K562 (cell line): ENCODE results near the gene PCYT1A. TPM values are rescaled to one million over a fixed set of nuclear protein-coding genes. Genes with fewer than 3 reads are reported as not detected.

Experiments used
- ATAC-seq: fragments of 200-7000 bp; cut with Tn5 transposase; 3 replicates; pipeline ENCODE4 v1.9.1; 2020; ENCODE audit warnings: moderate library complexity
- BruUV-seq: library from RNA; stranded (reverse); fragments of 400-500 nt; replicated peaks from 2 replicates; lab custom pipeline; 2021; lab: Mats Ljungman, UMichigan
- CTCF ChIA-PET: fragments of 300-600 bp; formaldehyde crosslinking; extraction: SDS; loops from one replicate; lab custom pipeline; 2021; ENCODE audit warnings: low intra/inter-chr PET ratio; lab: Yijun Ruan, JAX
- POLR2A ChIA-PET: fragments of 300-600, 350-650 bp; sonication (Branson Sonifier 250); formaldehyde crosslinking; extraction: SDS; loops from one replicate; lab custom pipeline; 2021; ENCODE audit warnings: antibody characterized with exemption, inconsistent platforms; lab: Yijun Ruan, JAX
- DNase-seq, 4 experiments: peaks; one replicate each; pipeline versions ENCODE4 v3.0.0 to v3.0.0-alpha.2; 2011 to 2018; ENCODE audit warnings: low spot score in 3 of 4, mixed read lengths in 3 of 4; ENCODE audit errors: extremely low read depth in 1 of 4
- FAIRE-seq: peaks from 2 replicates; lab custom pipeline; 2011; peaks lifted over from hg19 to GRCh38; lab: Jason Lieb, UNC
- H2AFZ ChIP-seq: 2 replicates; pipeline ENCODE4 v1.6.0; 2011; ENCODE audit warnings: low read depth, low read length, control low read depth, inconsistent platforms
- H3K27ac ChIP-seq: fragments of 200-600 bp; 3 replicates; pipeline ENCODE4 v1.8.0; 2011; ENCODE audit warnings: low read depth, mild to moderate bottlenecking, control low read depth, inconsistent platforms, low read length, moderate library complexity, mixed read lengths; ENCODE audit errors: extremely low read depth
- H3K27me3 ChIP-seq, 2 experiments: fragments of 300-600 bp in 1 of 2; 2 replicates in 1 of 2; 3 replicates in 1 of 2; pipeline versions ENCODE4 v1.6.0 to v1.8.0; 2011; ENCODE audit warnings: inconsistent platforms in 2 of 2, low read length in 2 of 2, mild to moderate bottlenecking in 1 of 2, mixed read lengths in 1 of 2, moderate library complexity in 1 of 2; ENCODE audit not compliant: control insufficient read depth in 2 of 2, insufficient read depth in 2 of 2
- H3K36me3 ChIP-seq: fragments of 300-600 bp; 3 replicates; pipeline ENCODE4 v1.8.0; 2011; ENCODE audit warnings: mild to moderate bottlenecking, low read length, inconsistent platforms; ENCODE audit not compliant: control insufficient read depth, insufficient read depth
- H3K4me1 ChIP-seq, 2 experiments: fragments of 200-600 bp in 1 of 2; replicated peaks in 1 of 2; 2 replicates in 1 of 2; 3 replicates in 1 of 2; pipeline versions ENCODE4 v1.5.1 to v1.8.0; 2011; ENCODE audit warnings: inconsistent platforms in 2 of 2, low read length in 2 of 2, mild to moderate bottlenecking in 1 of 2, mixed read lengths in 1 of 2, moderate library complexity in 1 of 2; ENCODE audit not compliant: control insufficient read depth in 2 of 2, insufficient read depth in 2 of 2
- H3K4me2 ChIP-seq: 2 replicates; pipeline ENCODE4 v1.6.1; 2011; ENCODE audit warnings: low read length, control low read depth, inconsistent platforms, mixed read lengths; ENCODE audit not compliant: insufficient read depth
- H3K4me3 ChIP-seq: fragments of 200-600 bp; sonication (generic), shearing (Covaris generic); 2 replicates; pipeline ENCODE4 v1.5.1; 2016; ENCODE audit warnings: control low read depth, inconsistent platforms
- H3K79me2 ChIP-seq: fragments of 200-600 bp; 3 replicates; pipeline ENCODE4 v1.8.0; 2011; ENCODE audit warnings: low read length, inconsistent platforms; ENCODE audit not compliant: control insufficient read depth, insufficient read depth
- H3K9ac ChIP-seq, 2 experiments: 2 replicates each; pipeline versions ENCODE4 v1.6.0 to v1.6.1; 2011; ENCODE audit warnings: low read depth in 2 of 2, low read length in 2 of 2, control low read depth in 1 of 2, inconsistent platforms in 1 of 2, mild to moderate bottlenecking in 1 of 2, mixed read lengths in 1 of 2; ENCODE audit not compliant: insufficient read depth in 1 of 2
- H3K9me1 ChIP-seq: one replicate; pipeline ENCODE4 v1.6.0; 2011; ENCODE audit warnings: inconsistent platforms, mild to moderate bottlenecking, low read length, moderate library complexity; ENCODE audit not compliant: control insufficient read depth, insufficient read depth
- H3K9me3 ChIP-seq: replicated peaks from 2 replicates; pipeline ENCODE4 v1.5.1; 2011; ENCODE audit warnings: low read depth, low read length, inconsistent platforms; ENCODE audit not compliant: control insufficient read depth, insufficient read depth
- H4K20me1 ChIP-seq: replicated peaks from 2 replicates; pipeline ENCODE4 v1.6.1; 2011; ENCODE audit warnings: low read length, inconsistent platforms, mixed read lengths; ENCODE audit not compliant: control insufficient read depth, insufficient read depth
- KDM5B ChIP-seq: fragments of 200-600 bp; sonication (generic); IDR thresholded peaks from 2 replicates; pipeline ENCODE4 v1.6.1; 2012; ENCODE audit warnings: low read depth, mild to moderate bottlenecking, moderate library complexity, low read length, control low read depth, inconsistent platforms; ENCODE audit not compliant: insufficient replicate concordance
- MYNN ChIP-seq, 2 experiments: sonication (generic); formaldehyde crosslinking in 1 of 2; IDR thresholded peaks; 2 replicates each; pipeline versions ENCODE4 v1.5.0 to v1.6.1; 2016 to 2020; ENCODE audit warnings: antibody characterized with exemption in 1 of 2, missing genetic modification reagents in 1 of 2
- NFE2 ChIP-seq: IDR thresholded peaks from 2 replicates; pipeline ENCODE4 v1.6.1; 2014; ENCODE audit warnings: antibody characterized with exemption, low read depth
- NR2F6 ChIP-seq: fragments of 450-650 bp; formaldehyde crosslinking; IDR thresholded peaks from 2 replicates; pipeline ENCODE4 v1.4.0; 2020; ENCODE audit warnings: mild to moderate bottlenecking
- PHB ChIP-seq: fragments of 250-450 bp; sonication (Bioruptor Pico); IDR thresholded peaks from 2 replicates; pipeline ENCODE4 v1.5.0; 2021
- RFX1 ChIP-seq: fragments of 450-650 bp; IDR thresholded peaks from 2 replicates; pipeline ENCODE4 v1.6.1; 2016; ENCODE audit warnings: mild to moderate bottlenecking, moderate library complexity
- XRCC5 ChIP-seq: fragments of 200-400 bp; formaldehyde crosslinking; IDR thresholded peaks from 2 replicates; pipeline ENCODE4 v1.6.1; 2017; ENCODE audit warnings: low read depth, mild to moderate bottlenecking, low read length
- ZBTB5 ChIP-seq: fragments of 450-650 bp; IDR thresholded peaks from 2 replicates; pipeline ENCODE4 v1.6.1; 2017; ENCODE audit warnings: antibody characterized with exemption
- ZNF311 ChIP-seq: fragments of 250-450 bp; sonication (Bioruptor Pico); IDR thresholded peaks from 2 replicates; pipeline ENCODE4 v1.4.0; 2020; ENCODE audit warnings: mild to moderate bottlenecking, moderate library complexity
- WGBS: fragments of 100-300 bp; shearing (Covaris generic); methylation state at CpG from one replicate; pipeline ENCODE4 v1.1.6; 2016; ENCODE audit warnings: low coverage, mixed read lengths; ENCODE audit not compliant: insufficient coverage; ENCODE audit errors: missing lambda C conversion rate; 5-methylcytosine and 5-hydroxymethylcytosine counted together
- in situ Hi-C: fragments of 300-500 bp; cut with MboI; formaldehyde crosslinking; loops from 4 replicates; pipeline ENCODE4 v1.15.0; 2018; ENCODE audit warnings: inconsistent platforms, mixed read lengths
- intact Hi-C: fragments of 100-400 bp; cut with micrococcal nuclease; formaldehyde crosslinking; loops from 2 replicates; pipeline ENCODE4 v1.14.2; 2022
- polyA plus RNA-seq, 8 experiments: library from polyadenylated mRNA; depleted of rRNA in 4 of 8; stranded (reverse) in 5 of 8; unstranded in 3 of 8; fragments of >200 nt; fragmentation: Nextera tagmentation in 2 of 8; fragmentation: Illumina TruSeq in 1 of 8; extraction: Ambion mirVana in 2 of 8; extraction: Trizol in 1 of 8; gene quantifications; 2 replicates each; pipeline versions ENCODE4 v1.2.1 to v1.2.3, GENCODE V29; 2011 to 2014; ENCODE audit warnings: inconsistent platforms in 1 of 8, missing spikeins in 1 of 8
- total RNA-seq, 7 experiments: library from RNA; depleted of rRNA in 6 of 7; stranded (reverse); fragments of >200 nt in 6 of 7; fragmentation: Illumina TruSeq in 2 of 7; extraction: Trizol in 2 of 7; gene quantifications; 2 replicates each; pipeline versions ENCODE4 v1.2.1 to v1.2.3, GENCODE V29; 2011 to 2021; ENCODE audit warnings: low replicate concordance in 1 of 7
- TF ChIP-seq, protein P1 (sequence below), 2 experiments: fragments of 450-650 bp; IDR thresholded peaks; 2 replicates each; pipeline ENCODE4 v1.6.1; 2016; ENCODE audit warnings: mild to moderate bottlenecking in 2 of 2, borderline replicate concordance in 1 of 2, low read depth in 1 of 2, moderate library complexity in 1 of 2
- TF ChIP-seq, protein P2 (sequence below): fragments of 450-650 bp; formaldehyde crosslinking; conservative IDR thresholded peaks from 2 replicates; pipeline ENCODE4 v1.4.0; 2022; ENCODE audit warnings: mild to moderate bottlenecking, missing genetic modification characterization

PCYT1A gene
- total and polyA plus RNA-seq, 9 of the 15 experiments (the other 6 are each of a cell fraction or from before 2014, with no cell fraction given), result 13.4 to 62.8 (median 49.4) TPM

DNA sequence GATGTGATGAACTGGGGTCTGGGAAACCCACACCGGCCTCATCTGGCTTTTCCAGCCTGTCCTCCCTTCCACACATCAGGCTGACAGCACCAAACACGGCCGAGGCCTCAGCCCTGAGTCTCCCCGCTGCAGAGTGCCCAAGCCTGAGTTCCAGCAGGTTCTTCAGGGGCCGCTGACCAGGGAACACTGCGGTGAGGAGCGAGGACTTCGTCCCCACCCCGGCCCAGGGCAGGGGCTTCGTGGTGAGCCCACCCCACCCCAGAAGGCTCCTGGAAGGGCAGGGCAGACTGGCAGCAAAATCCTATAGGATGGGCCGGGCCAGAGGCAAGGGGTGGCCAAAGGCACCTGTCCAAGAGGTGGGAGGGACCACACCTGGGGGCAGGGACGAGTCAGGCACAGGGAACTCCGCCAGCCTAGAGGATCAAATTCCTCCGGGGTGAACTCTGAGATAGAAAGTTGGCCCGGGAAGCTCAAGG, 71.4 kb downstream of the PCYT1A start, which contains the start of gene SLC51A:
TSS of gene SLC51A (plus strand) at position 446 of the 476 bp plus-strand sequence. CDS start 179 bp downstream, outside the sequence.
- CTCF ChIA-PET, result no interaction called here
- H3K36me3 ChIP-seq, result no peaks in the 10 kb centered on the region
- DNase-seq, result no peak
- H3K27me3 ChIP-seq, result no peaks in the 10 kb centered on the region
- H3K9me1 ChIP-seq, result no peaks in the 10 kb centered on the region
- no peak for FAIRE-seq
- no peaks in the 10 kb centered on the region for H3K9me3 ChIP-seq
- POLR2A ChIA-PET, result interaction anchor here (0.8 kb wide), 1 partner anchor 9 kb away, joined by 3 read pairs; no protein-coding TSS in a partner anchor
- no peaks in the 10 kb centered on the region for H4K20me1 ChIP-seq
- 48% methylated on average over 10 of the region's 15 CpGs for whole genome bisulfite sequencing
- no TSS peak for BruUV-seq
- H3K4me1 ChIP-seq, result peaks cover 0 to 36% of the 10 kb centered on the region in 2 experiments; a peak in 3 of 5 replicates
- no peak within 1 kb of the TSS for H2AFZ ChIP-seq
- no peaks in the 10 kb centered on the region for H3K79me2 ChIP-seq
- intact Hi-C loops (no loop called here), in situ Hi-C loops (loop anchor here (25.0 kb wide), 1 partner anchor 504 kb away; the partner anchor contains the start of gene MUC20)
- no peak within 1 kb of the TSS for H3K27ac ChIP-seq
- no peak for ATAC-seq
- no peak within 1 kb of the TSS for H3K4me2 ChIP-seq
- peak within 1 kb of the TSS in 1 of 2 experiments; percentile 20; a peak in 1 of 4 replicates for H3K9ac ChIP-seq
- no peak within 1 kb of the TSS for H3K4me3 ChIP-seq
- TF ChIP-seq MYNN (IDR thresholded peaks at IDR 0.05) (no peak), MYNN (CRISPR knock-in tag; IDR thresholded peaks at IDR 0.05) (no peak), PHB (CRISPR knock-in tag) (no peak), NR2F6 (CRISPR knock-in tag) (no peak), ZNF311 (no peak), KDM5B (no peak), ZBTB5 (no peak), RFX1 (no peak), XRCC5 (no peak), NFE2 (no peak)
- TF ChIP-seq, protein P1, sequence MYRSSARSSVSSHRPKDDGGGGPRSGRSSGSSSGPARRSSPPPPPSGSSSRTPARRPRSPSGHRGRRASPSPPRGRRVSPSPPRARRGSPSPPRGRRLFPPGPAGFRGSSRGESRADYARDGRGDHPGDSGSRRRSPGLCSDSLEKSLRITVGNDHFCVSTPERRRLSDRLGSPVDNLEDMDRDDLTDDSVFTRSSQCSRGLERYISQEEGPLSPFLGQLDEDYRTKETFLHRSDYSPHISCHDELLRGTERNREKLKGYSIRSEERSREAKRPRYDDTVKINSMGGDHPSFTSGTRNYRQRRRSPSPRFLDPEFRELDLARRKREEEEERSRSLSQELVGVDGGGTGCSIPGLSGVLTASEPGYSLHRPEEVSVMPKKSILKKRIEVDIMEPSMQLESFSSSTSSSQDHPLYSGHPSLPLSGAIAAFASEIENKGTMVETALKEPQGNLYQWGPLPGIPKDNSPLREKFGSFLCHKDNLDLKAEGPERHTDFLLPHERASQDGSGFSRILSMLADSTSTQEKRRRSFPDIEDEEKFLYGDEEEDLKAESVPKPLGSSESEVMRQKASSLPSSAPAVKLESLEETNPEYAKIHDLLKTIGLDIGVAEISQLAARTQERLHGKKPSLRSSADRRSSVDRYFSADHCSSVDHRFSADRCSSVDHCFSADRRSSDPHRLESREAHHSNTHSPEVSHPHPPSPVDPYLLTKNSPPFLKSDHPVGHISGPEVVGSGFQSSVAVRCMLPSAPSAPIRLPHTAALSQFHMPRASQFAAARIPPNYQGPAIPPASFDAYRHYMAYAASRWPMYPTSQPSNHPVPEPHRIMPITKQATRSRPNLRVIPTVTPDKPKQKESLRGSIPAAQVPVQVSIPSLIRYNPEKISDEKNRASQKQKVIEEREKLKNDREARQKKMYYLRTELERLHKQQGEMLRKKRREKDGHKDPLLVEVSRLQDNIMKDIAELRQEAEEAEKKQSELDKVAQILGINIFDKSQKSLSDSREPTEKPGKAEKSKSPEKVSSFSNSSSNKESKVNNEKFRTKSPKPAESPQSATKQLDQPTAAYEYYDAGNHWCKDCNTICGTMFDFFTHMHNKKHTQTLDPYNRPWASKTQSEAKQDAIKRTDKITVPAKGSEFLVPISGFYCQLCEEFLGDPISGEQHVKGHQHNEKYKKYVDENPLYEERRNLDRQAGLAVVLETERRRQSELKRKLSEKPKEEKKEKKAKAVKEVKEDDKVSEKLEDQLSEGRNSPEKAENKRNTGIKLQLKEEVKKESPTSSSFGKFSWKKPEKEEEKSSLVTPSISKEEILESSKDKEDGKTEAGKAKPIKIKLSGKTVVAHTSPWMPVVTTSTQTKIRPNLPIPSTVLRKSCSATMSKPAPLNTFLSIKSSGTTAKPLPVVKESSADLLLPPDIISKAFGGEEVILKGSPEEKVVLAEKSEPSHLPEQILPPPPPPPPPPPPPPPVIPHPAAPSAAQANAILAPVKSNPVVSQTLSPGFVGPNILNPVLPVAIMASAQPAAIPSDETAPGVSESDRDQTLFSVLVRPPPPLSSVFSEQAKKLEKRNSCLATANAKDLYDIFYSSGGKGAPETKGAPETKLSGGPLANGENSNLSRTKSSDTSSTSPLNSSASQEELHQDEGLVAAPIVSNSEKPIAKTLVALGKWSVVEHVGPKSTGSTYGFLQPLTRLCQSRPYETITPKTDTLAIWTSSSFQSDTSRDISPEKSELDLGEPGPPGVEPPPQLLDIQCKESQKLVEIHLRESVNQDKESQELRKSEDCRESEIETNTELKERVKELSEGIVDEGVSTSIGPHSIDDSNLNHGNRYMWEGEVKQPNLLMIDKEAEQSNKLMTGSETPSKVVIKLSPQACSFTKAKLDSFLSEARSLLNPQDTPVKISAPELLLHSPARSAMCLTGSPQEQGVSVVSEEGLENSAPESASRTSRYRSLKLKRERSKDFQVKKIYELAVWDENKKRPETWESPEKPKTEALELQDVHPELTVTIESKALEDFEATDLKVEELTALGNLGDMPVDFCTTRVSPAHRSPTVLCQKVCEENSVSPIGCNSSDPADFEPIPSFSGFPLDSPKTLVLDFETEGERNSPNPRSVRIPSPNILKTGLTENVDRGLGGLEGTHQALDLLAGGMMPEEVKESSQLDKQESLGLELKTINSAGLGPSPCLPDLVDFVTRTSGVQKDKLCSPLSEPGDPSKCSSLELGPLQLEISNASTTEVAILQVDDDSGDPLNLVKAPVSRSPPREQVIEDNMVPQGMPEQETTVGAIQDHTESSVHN (IDR thresholded peaks at IDR 0.05; ENCODE audit: borderline replicate concordance in 1 of 2, low read depth in 1 of 2), result no peak
- TF ChIP-seq, protein P2, sequence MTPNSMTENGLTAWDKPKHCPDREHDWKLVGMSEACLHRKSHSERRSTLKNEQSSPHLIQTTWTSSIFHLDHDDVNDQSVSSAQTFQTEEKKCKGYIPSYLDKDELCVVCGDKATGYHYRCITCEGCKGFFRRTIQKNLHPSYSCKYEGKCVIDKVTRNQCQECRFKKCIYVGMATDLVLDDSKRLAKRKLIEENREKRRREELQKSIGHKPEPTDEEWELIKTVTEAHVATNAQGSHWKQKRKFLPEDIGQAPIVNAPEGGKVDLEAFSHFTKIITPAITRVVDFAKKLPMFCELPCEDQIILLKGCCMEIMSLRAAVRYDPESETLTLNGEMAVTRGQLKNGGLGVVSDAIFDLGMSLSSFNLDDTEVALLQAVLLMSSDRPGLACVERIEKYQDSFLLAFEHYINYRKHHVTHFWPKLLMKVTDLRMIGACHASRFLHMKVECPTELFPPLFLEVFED, result no peak
